Heart right ventricle (tissue), 16 donors: Measurements from ENCODE around the gene CKAP2. TPM values are rescaled to one million over a fixed set of nuclear protein-coding genes. Genes with fewer than 3 reads are reported as not detected.
A peak's percentile ranks its signal among the peaks of the same experiment; 100 is the strongest.
"Not testable (repeated sequence)": the region's sequence is repeated elsewhere in the genome, so short reads cannot be mapped to it uniquely, and the experiment has no call there.

Source experiments
- ATAC-seq, 8 donors: fragments of 200-7000 bp; cut with Tn5 transposase; one replicate each; pipeline ENCODE4 v1.9.1; 2020; ENCODE audit warnings: mild to moderate bottlenecking in 8 of 8, moderate library complexity in 8 of 8, moderate number of reproducible peaks in 1 of 8
- DNase-seq, 2 donors: peaks; one replicate each; pipeline ENCODE4 v3.0.0-alpha.2; 2020
- H3K27ac ChIP-seq, 10 donors: fragments of 200-600 bp; sonication (generic) in 2 of 10; one replicate each; pipeline versions ENCODE4 v1.5.0 to v1.8.0; 2020 to 2022; ENCODE audit warnings: mild to moderate bottlenecking in 3 of 10
- H3K27me3 ChIP-seq, 7 donors: fragments of 200-600 bp; one replicate each; pipeline ENCODE4 v1.8.0; 2021 to 2022; ENCODE audit warnings: mild to moderate bottlenecking in 2 of 7
- H3K36me3 ChIP-seq, 9 donors: fragments of 200-600 bp; sonication (generic) in 1 of 9; one replicate each; pipeline versions ENCODE4 v1.5.0 to v1.8.0; 2020 to 2022; ENCODE audit warnings: mild to moderate bottlenecking in 2 of 9
- H3K4me1 ChIP-seq, 9 donors: fragments of 200-600 bp; sonication (generic) in 1 of 9; one replicate each; pipeline versions ENCODE4 v1.5.0 to v1.8.0; 2020 to 2022; ENCODE audit warnings: mild to moderate bottlenecking in 4 of 9
- H3K4me3 ChIP-seq, 10 donors: fragments of 200-600 bp; sonication (generic) in 2 of 10; one replicate each; pipeline versions ENCODE4 v1.5.0 to v1.8.0; 2020 to 2022; ENCODE audit warnings: mild to moderate bottlenecking in 7 of 10, moderate library complexity in 2 of 10
- H3K9me3 ChIP-seq, 11 donors: fragments of 200-600 bp in 10 of 11; sonication (generic) in 2 of 11; one replicate each; pipeline versions ENCODE4 v1.5.0 to v1.8.0; 2013 to 2022; ENCODE audit warnings: mild to moderate bottlenecking in 2 of 11, control low read depth in 1 of 11, moderate library complexity in 1 of 11
- WGBS, 2 donors: extraction: QIAGEN DNeasy Blood & Tissue Kit; methylation state at CpG; one replicate each; pipeline ENCODE4 v1.1.7; 2013; ENCODE audit warnings: inconsistent platforms in 1 of 2; 5-methylcytosine and 5-hydroxymethylcytosine counted together
- intact Hi-C, 10 donors: fragments of 100-400 bp; cut with DNase I; formaldehyde crosslinking; loops; one replicate each; pipeline versions ENCODE4 v1.11.1 to v1.14.2; 2022
- polyA plus RNA-seq, 2 donors: library from polyadenylated mRNA; stranded (reverse); fragments of 200-250 nt; gene quantifications; one replicate each; pipeline ENCODE4 v1.2.3, GENCODE V29; 2013
- total RNA-seq, 10 donors: library from RNA; stranded (reverse); fragmentation: NEBNext Ultra II Directional in 3 of 10; extraction: Animal tissue kit (Norgen Biotek cat#: 25700) in 3 of 10; gene quantifications; one replicate each; pipeline versions ENCODE4 v1.2.1 to v1.2.4, GENCODE V29; 2021 to 2023
- donor health status: Arrhythmogenic right ventricular cardiomyopathy.
- donor health status: ischemic (EF 13 %, LVEDD 7.1; RV severe dilation, severe dysfunction).
- donor health status: healthy with polysubstance abuse.
- donor health status: DM: no; HTN: yes; CAD: no.
- donor health status: DM: no; HTN: no; CAD: no.
- donor health status: ischemic (EF 25% LVEDD 6.9; RV normal size, moderate dysfunction).
- donor health status: ischemic (EF 25% LVEDD 5.7; RV mildly dilated, moderate dysfunction).
- donor health status: healthy.
- donor health status: DM: yes; HTN: yes; CAD: no.
- donor health status: Ischemic cardiomyopathy.
- donor health status: ischemic (EF 35%, LVEDD 5.7; RV mildly dilated, moderate dysfunction).
- donor health status: nonischemic (EF 11% LVEDD 7.7; RV severe dilation, severe dysfunction).
- donor health status: DM: yes; HTN: yes; CAD: no.
- donor health status: PGD.
- donor health status: ischemic (EF 29% LVEDD 5.4; RV normal size, mild dysfunction).
- donor health status: nonischemic (EF 23%, LVEDD 6.1; RV moderate dilation, normal function).

CKAP2 gene
- total and polyA plus RNA-seq, 12 donors, result 1.4 to 15.7 (median 8.1) TPM

DNA sequence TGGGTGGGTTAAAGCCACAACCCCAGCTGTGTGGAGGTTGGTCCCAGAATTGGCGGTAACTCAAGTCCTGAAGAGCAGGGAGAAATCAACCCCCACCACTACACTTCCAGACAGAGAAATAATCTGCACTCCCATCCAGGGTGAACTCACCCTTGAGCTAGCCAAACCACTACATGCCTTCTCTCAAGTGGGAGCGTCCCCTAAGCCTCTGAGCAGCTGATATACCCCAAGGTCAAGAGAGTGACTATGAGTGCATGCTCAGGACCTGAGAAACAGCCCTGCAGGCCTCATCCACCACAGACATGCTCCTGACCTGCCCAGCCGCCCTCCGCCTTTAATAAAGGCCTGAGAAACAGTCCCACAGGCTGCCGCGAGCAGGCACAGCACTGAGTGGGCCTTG lies 54.3 kb downstream of the CKAP2 start:
- H3K4me1 ChIP-seq, intact Hi-C loops, H3K27me3 ChIP-seq, H3K36me3 ChIP-seq, H3K4me3 ChIP-seq, H3K27ac ChIP-seq, DNase-seq: not testable (repeated sequence)
- H3K9me3 ChIP-seq, result peaks cover 0 to 16% (median 0%) of the 10 kb centered on the region in 11 donors
- peak in 1 of 8 donors; percentile 64 for ATAC-seq
- 86% methylated on average over 1 of the region's 6 CpGs; no CpG with 5 or more reads in 1 of the 2 donors for WGBS, 2 donors

DNA sequence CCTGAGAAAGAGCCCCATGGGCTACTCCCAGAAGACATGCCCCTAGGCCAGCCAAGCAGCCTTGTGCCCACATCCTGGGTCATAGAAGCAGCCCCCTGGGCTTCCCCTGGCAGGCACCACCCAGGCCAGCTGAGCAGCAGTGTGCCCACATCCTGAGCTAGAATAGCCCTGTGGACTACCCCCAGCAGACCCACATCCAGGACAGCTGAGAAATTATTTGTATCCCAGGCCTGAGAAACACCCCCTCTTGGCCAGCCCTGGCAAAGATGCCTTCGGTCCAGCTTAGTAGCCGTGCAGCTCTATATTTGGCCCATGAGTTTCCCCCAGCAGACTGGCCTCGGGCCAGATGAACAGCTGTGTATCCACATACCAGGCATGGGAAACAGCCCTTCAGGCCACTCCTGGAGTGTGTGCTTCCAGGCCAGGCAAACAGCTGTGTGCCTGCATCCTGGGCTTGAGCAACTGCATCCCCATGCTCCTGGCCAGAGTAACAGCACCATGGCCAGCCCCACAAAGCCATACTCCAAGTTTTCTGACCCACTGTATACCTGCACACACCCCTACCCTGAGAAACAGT lies 55.0 kb downstream of the CKAP2 start:
- DNase-seq, H3K4me3 ChIP-seq, intact Hi-C loops, H3K27me3 ChIP-seq, H3K36me3 ChIP-seq, H3K4me1 ChIP-seq, H3K27ac ChIP-seq: not testable (repeated sequence)
- H3K9me3 ChIP-seq, result peaks cover 0 to 16% (median 0%) of the 10 kb centered on the region in 11 donors
- 33% methylated on average over 3 of the region's 3 CpGs; no CpG with 5 or more reads in 1 of the 2 donors for WGBS, 2 donors
- peak in 5 of 8 donors; percentile 47 to 79 (median 78) for ATAC-seq

GRCh38 chr13:52511598-52511997 lies 56.3 kb downstream of the CKAP2 start:
- H3K27me3 ChIP-seq, H3K27ac ChIP-seq, H3K4me1 ChIP-seq, ATAC-seq, intact Hi-C loops, H3K4me3 ChIP-seq, DNase-seq, H3K36me3 ChIP-seq: not testable (repeated sequence)
- peaks cover 0 to 16% (median 0%) of the 10 kb centered on the region in 11 donors for H3K9me3 ChIP-seq
- WGBS, 2 donors, result 93 to 98% methylated on average over 4 of the region's 4 CpGs

GRCh38 chr13:52513957-52514596 lies 58.8 kb downstream of the CKAP2 start:
- WGBS, 2 donors, result 57 to 63% methylated on average over 5 of the region's 6 CpGs
- H3K36me3 ChIP-seq, H3K4me1 ChIP-seq, ATAC-seq, DNase-seq, H3K27ac ChIP-seq, H3K27me3 ChIP-seq, intact Hi-C loops, H3K4me3 ChIP-seq: not testable (repeated sequence)
- peaks cover 0 to 16% (median 0%) of the 10 kb centered on the region in 11 donors for H3K9me3 ChIP-seq

GRCh38 chr13:52523323-52523722 lies 68.0 kb downstream of the CKAP2 start:
- not testable (repeated sequence) for ATAC-seq
- 91 to 100% methylated on average over 1 to 2 of the region's 6 CpGs for WGBS, 2 donors

More at GRCh38 chr13:52523323-52523722, 68.0 kb downstream of the CKAP2 start:
- H3K27me3 ChIP-seq, H3K4me1 ChIP-seq, H3K36me3 ChIP-seq, intact Hi-C loops, H3K4me3 ChIP-seq, DNase-seq, H3K27ac ChIP-seq: not testable (repeated sequence)
- peaks cover 0 to 12% (median 0%) of the 10 kb centered on the region in 11 donors for H3K9me3 ChIP-seq

Other genes with a start within 250 kb of the CKAP2 start
- 1 to 10 TPM; 3.8 to 9.3 (median 6.8) TPM for gene THSD1, start 49.3 kb upstream of the CKAP2 start, total RNA-seq
- gene THSD1, start 49.3 kb upstream of the CKAP2 start, polyA plus RNA-seq, result 1 to 10 TPM; 5.2 to 6.4 TPM
- gene VPS36, start 4.8 kb upstream of the CKAP2 start, total RNA-seq, result 10 to 100 TPM; 25.3 to 36.5 (median 32.7) TPM
- gene VPS36, start 4.8 kb upstream of the CKAP2 start, polyA plus RNA-seq, result 10 to 100 TPM; 14.4 to 19.7 TPM
- 1 to 10 TPM; 1.7 to 4.7 (median 3.4) TPM for gene HNRNPA1L2, start 187.0 kb downstream of the CKAP2 start, total RNA-seq
- gene HNRNPA1L2, start 187.0 kb downstream of the CKAP2 start, polyA plus RNA-seq, result 1 to 10 TPM; 4.7 to 9.1 TPM
- 10 to 100 TPM; 44.3 to 61.7 (median 53.9) TPM for gene SUGT1, start 197.4 kb downstream of the CKAP2 start, total RNA-seq
- 10 to 100 TPM; 53.8 to 55.9 TPM for gene SUGT1, start 197.4 kb downstream of the CKAP2 start, polyA plus RNA-seq